ENCODE measurements around the gene CKB. TPM values are rescaled to one million over a fixed set of nuclear protein-coding genes. Genes with fewer than 3 reads are reported as not detected.
A peak's percentile ranks its signal among the peaks of the same experiment; 100 is the strongest.

Gene CKB
- polyA plus RNA-seq (ENCODE audit: insufficient read length in 10 of 10): 100 to 1,000 TPM; 130 to 286 (median 210) TPM
- long read RNA-seq, donor 1, transcript CKB-209 (3 exons, 803 nt): minor isoform, 14 of 176 reads
- long read RNA-seq, donor 1, transcript CKB-202 (4 exons, 1,170 nt): minor isoform, 9 of 176 reads
- long read RNA-seq, donor 1, transcript CKB-201 (8 exons, 1,709 nt): major isoform, 112 of 176 reads
- long read RNA-seq, donor 1, partial matches to known transcripts: 30 of 176 reads
- long read RNA-seq, donor 1, other reads (novel, unspliced or antisense): 0 of 176 reads
- long read RNA-seq, donor 2, transcript CKB-201 (8 exons, 1,709 nt): major isoform, 63 of 97 reads
- long read RNA-seq, donor 2, transcript CKB-209 (3 exons, 803 nt): minor isoform, 8 of 97 reads
- long read RNA-seq, donor 2, partial matches to known transcripts: 18 of 97 reads
- long read RNA-seq, donor 2, other reads (novel, unspliced or antisense): 0 of 97 reads
- long read RNA-seq, donor 3: 0 reads
- long read RNA-seq, donor 4, transcript CKB-202 (4 exons, 1,170 nt): minor isoform, 8 of 71 reads
- long read RNA-seq, donor 4, transcript CKB-201 (8 exons, 1,709 nt): major isoform, 43 of 71 reads
- long read RNA-seq, donor 4, partial matches to known transcripts: 12 of 71 reads
- long read RNA-seq, donor 4, other reads (novel, unspliced or antisense): 0 of 71 reads
- long read RNA-seq, donor 5, transcript CKB-202 (4 exons, 1,170 nt): minor isoform, 13 of 167 reads
- long read RNA-seq, donor 5, transcript CKB-206 (2 exons, 746 nt): minor isoform, 5 of 167 reads
- long read RNA-seq, donor 5, transcript CKB-209 (3 exons, 803 nt): minor isoform, 40 of 167 reads
- long read RNA-seq, donor 5, transcript CKB-201 (8 exons, 1,709 nt): major isoform, 63 of 167 reads
- long read RNA-seq, donor 5, partial matches to known transcripts: 37 of 167 reads
- long read RNA-seq, donor 5, other reads (novel, unspliced or antisense): 0 of 167 reads
- long read RNA-seq, donor 6, transcript CKB-201 (8 exons, 1,709 nt): major isoform, 106 of 167 reads
- long read RNA-seq, donor 6, transcript CKB-210 (3 exons, 625 nt): minor isoform, 5 of 167 reads
- long read RNA-seq, donor 6, transcript CKB-202 (4 exons, 1,170 nt): minor isoform, 8 of 167 reads
- long read RNA-seq, donor 6, transcript CKB-209 (3 exons, 803 nt): minor isoform, 9 of 167 reads
- long read RNA-seq, donor 6, partial matches to known transcripts: 35 of 167 reads
- long read RNA-seq, donor 6, other reads (novel, unspliced or antisense): 0 of 167 reads
- long read RNA-seq, donor 7, transcript CKB-201 (8 exons, 1,709 nt): major isoform, 53 of 75 reads
- long read RNA-seq, donor 7, transcript CKB-202 (4 exons, 1,170 nt): minor isoform, 5 of 75 reads
- long read RNA-seq, donor 7, partial matches to known transcripts: 11 of 75 reads
- long read RNA-seq, donor 7, other reads (novel, unspliced or antisense): 0 of 75 reads
- long read RNA-seq, donor 8, transcript CKB-202 (4 exons, 1,170 nt): minor isoform, 7 of 79 reads
- long read RNA-seq, donor 8, transcript CKB-201 (8 exons, 1,709 nt): major isoform, 46 of 79 reads
- long read RNA-seq, donor 8, transcript CKB-209 (3 exons, 803 nt): minor isoform, 8 of 79 reads
- long read RNA-seq, donor 8, partial matches to known transcripts: 14 of 79 reads
- long read RNA-seq, donor 8, other reads (novel, unspliced or antisense): 0 of 79 reads
- long read RNA-seq, donor 9, transcript CKB-201 (8 exons, 1,709 nt): major isoform, 14 of 27 reads
- long read RNA-seq, donor 9, transcript CKB-209 (3 exons, 803 nt): minor isoform, 5 of 27 reads
- long read RNA-seq, donor 9, partial matches to known transcripts: 5 of 27 reads
- long read RNA-seq, donor 9, other reads (novel, unspliced or antisense): 0 of 27 reads

GRCh38 chr14:103522649-103523574 is at the start of gene CKB:
Gene CKB (minus strand): TSS chr14:103522830. CDS start chr14:103522493, 337 bp downstream.
- DNase-seq: peak in 1 of 3 donors; percentile 78

GRCh38 chr14:103569408-103569807 is 46.8 kb upstream of the CKB start:
- DNase-seq: no peak

GRCh38 chr14:103568952-103569351 is 46.3 kb upstream of the CKB start:
- DNase-seq: no peak

GRCh38 chr14:103563844-103564505 is 41.3 kb upstream of the CKB start:
- no peak for DNase-seq

- DNase-seq: no peak
These were observed 40.6 kb upstream of the CKB start for GRCh38 chr14:103563226-103563620.

- peak; percentile 86 to 96 (median 91) for DNase-seq
These were observed 40.0 kb upstream of the CKB start, which contains the start of the genes BAG5 and COA8 for GRCh38 chr14:103562429-103563225. Gene BAG5 (minus strand): TSS chr14:103562657. CDS start chr14:103561164, 1,493 bp downstream. Gene COA8 (plus strand): TSS chr14:103562960. CDS start chr14:103563002, 42 bp downstream.

- DNase-seq: no peak
These were observed 39.5 kb upstream of the CKB start for GRCh38 chr14:103562179-103562428.

GRCh38 chr14:103561381-103562178 is 39.0 kb upstream of the CKB start:
- DNase-seq: peak in 2 of 3 donors; percentile 63 to 89

- DNase-seq: no peak
These were observed 38.1 kb upstream of the CKB start for GRCh38 chr14:103560691-103561090.

GRCh38 chr14:103559766-103560165 is 37.1 kb upstream of the CKB start:
- DNase-seq: peak in 1 of 3 donors; percentile 80

GRCh38 chr14:103558071-103558882 is 35.6 kb upstream of the CKB start:
- DNase-seq: no peak

GRCh38 chr14:103556946-103557758 is 34.5 kb upstream of the CKB start:
- DNase-seq: no peak

- no peak for DNase-seq
These were observed 33.1 kb upstream of the CKB start for GRCh38 chr14:103555559-103556337.

- DNase-seq: no peak
These were observed 30.2 kb upstream of the CKB start for GRCh38 chr14:103552846-103553210.

All from muscle of back (tissue), 13 donors.